Mucosa of descending colon (tissue), 3 donors: ENCODE measurements around the gene TLK2. TPM values are rescaled to one million over a fixed set of nuclear protein-coding genes. Genes with fewer than 3 reads are reported as not detected.

Experiments
- ATAC-seq: fragments of 200-7000 bp; cut with Tn5 transposase; one replicate; pipeline ENCODE4 v1.9.1; 2020; ENCODE audit warnings: mild to moderate bottlenecking, moderate library complexity
- DNase-seq, 3 donors: peaks; one replicate each; pipeline ENCODE4 v3.0.0-alpha.2; 2020
- H3K36me3 ChIP-seq: fragments of 200-600 bp; one replicate; pipeline ENCODE4 v1.8.0; 2021; ENCODE audit warnings: low read depth, mild to moderate bottlenecking
- H3K4me1 ChIP-seq: fragments of 200-600 bp; one replicate; pipeline ENCODE4 v1.8.0; 2021; ENCODE audit warnings: low read depth, mild to moderate bottlenecking
- H3K4me3 ChIP-seq: fragments of 200-600 bp; one replicate; pipeline ENCODE4 v1.8.0; 2021; ENCODE audit warnings: mild to moderate bottlenecking
- H3K9me3 ChIP-seq: fragments of 200-600 bp; one replicate; pipeline ENCODE4 v1.8.0; 2021; ENCODE audit warnings: mild to moderate bottlenecking
- intact Hi-C, 2 donors: fragments of 100-400 bp; cut with DNase I in 1 of 2; cut with micrococcal nuclease in 1 of 2; formaldehyde crosslinking; loops; one replicate each; pipeline versions ENCODE4 v1.11.0 to v1.11.1; 2022; cut with DNase I, micrococcal nuclease
- total RNA-seq, 3 donors: library from RNA; stranded (reverse); fragmentation: NEBNext Ultra II Directional in 2 of 3; extraction: Animal tissue kit (Norgen Biotek cat#: 25700) in 2 of 3; gene quantifications; one replicate each; pipeline versions ENCODE4 v1.2.1 to v1.2.4, GENCODE V29; 2021 to 2023
- TF ChIP-seq, protein P1 (sequence below): fragments of 200-600 bp; IDR thresholded peaks from one replicate; pipeline ENCODE4 v1.8.0; 2022; ENCODE audit warnings: antibody characterized with exemption, mild to moderate bottlenecking
- donor health status: DM: no; HTN: no; CAD: no; lungs with moderate emphysema.
- donor health status: DM: no; HTN: no; CAD: no.
- donor health status: DM: no; HTN: yes; CAD: no.

TLK2 gene
- total RNA-seq, 3 donors from 2014 or later = 39.6 to 55.0 (median 47.0) TPM

GRCh38 chr17:62662855-62663254 lies 184.2 kb downstream of the TLK2 start:
- no peak overlapping the region for H3K4me3 ChIP-seq
- DNase-seq = no peak
- peak; percentile 45 for ATAC-seq
- no peaks in the 10 kb centered on the region for H3K4me1 ChIP-seq
- no peaks in the 10 kb centered on the region for H3K9me3 ChIP-seq
- intact Hi-C loops = no loop called here
- TF ChIP-seq, protein P1, sequence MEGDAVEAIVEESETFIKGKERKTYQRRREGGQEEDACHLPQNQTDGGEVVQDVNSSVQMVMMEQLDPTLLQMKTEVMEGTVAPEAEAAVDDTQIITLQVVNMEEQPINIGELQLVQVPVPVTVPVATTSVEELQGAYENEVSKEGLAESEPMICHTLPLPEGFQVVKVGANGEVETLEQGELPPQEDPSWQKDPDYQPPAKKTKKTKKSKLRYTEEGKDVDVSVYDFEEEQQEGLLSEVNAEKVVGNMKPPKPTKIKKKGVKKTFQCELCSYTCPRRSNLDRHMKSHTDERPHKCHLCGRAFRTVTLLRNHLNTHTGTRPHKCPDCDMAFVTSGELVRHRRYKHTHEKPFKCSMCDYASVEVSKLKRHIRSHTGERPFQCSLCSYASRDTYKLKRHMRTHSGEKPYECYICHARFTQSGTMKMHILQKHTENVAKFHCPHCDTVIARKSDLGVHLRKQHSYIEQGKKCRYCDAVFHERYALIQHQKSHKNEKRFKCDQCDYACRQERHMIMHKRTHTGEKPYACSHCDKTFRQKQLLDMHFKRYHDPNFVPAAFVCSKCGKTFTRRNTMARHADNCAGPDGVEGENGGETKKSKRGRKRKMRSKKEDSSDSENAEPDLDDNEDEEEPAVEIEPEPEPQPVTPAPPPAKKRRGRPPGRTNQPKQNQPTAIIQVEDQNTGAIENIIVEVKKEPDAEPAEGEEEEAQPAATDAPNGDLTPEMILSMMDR = no peak
- H3K36me3 ChIP-seq = no peaks in the 10 kb centered on the region

Other genes starting within 250 kb of the TLK2 start
- gene EFCAB3, start 98.3 kb upstream of the TLK2 start, total RNA-seq = not detected
- 10 to 100 TPM; 16.9 to 23.9 (median 21.5) TPM for gene METTL2A, start 54.9 kb upstream of the TLK2 start, total RNA-seq
- gene MRC2, start 148.8 kb downstream of the TLK2 start, total RNA-seq = 10 to 100 TPM in 2 of 3 donors, 1 to 10 TPM in 1; 5.1 to 20.3 (median 10.8) TPM